DMS79 treated with DMSO at 0.1 percent for 48 hours (cell line): ENCODE measurements around the gene NMNAT2.

Experiments used
- DNase-seq: peaks from one replicate; lab custom pipeline; 2025; lab: John Stamatoyannopoulos, UW

NMNAT2 gene

GRCh38 chr1:183313063-183313462 lies 105.1 kb downstream of the NMNAT2 start:
- DNase-seq: no peak

- no peak for DNase-seq
These were observed 107.3 kb downstream of the NMNAT2 start for GRCh38 chr1:183310753-183311479.

- no peak for DNase-seq
These were observed 109.5 kb downstream of the NMNAT2 start for GRCh38 chr1:183308719-183309118.

- DNase-seq: peak; percentile 67
These were observed 111.7 kb downstream of the NMNAT2 start for GRCh38 chr1:183306317-183307042.

- DNase-seq: no peak
These were observed 113.6 kb downstream of the NMNAT2 start for GRCh38 chr1:183304440-183305107.

- DNase-seq: no peak
These were observed 114.3 kb downstream of the NMNAT2 start for GRCh38 chr1:183303901-183304300.

GRCh38 chr1:183303323-183303645 lies 114.9 kb downstream of the NMNAT2 start:
- no peak for DNase-seq

GRCh38 chr1:183302452-183303322 lies 115.5 kb downstream of the NMNAT2 start:
- no peak for DNase-seq

GRCh38 chr1:183301239-183301638 lies 116.9 kb downstream of the NMNAT2 start:
- no peak for DNase-seq

GRCh38 chr1:183300828-183301227 lies 117.4 kb downstream of the NMNAT2 start:
- DNase-seq: no peak

GRCh38 chr1:183300395-183300794 lies 117.8 kb downstream of the NMNAT2 start:
- no peak for DNase-seq

- no peak for DNase-seq
These were observed 121.4 kb downstream of the NMNAT2 start for GRCh38 chr1:183296782-183297181.

GRCh38 chr1:183295521-183295920 lies 122.7 kb downstream of the NMNAT2 start:
- DNase-seq: no peak

- DNase-seq: no peak
These were observed 124.3 kb downstream of the NMNAT2 start for GRCh38 chr1:183293876-183294275.

- DNase-seq: no peak
These were observed 124.9 kb downstream of the NMNAT2 start for GRCh38 chr1:183293241-183293640.

GRCh38 chr1:183291802-183292514 lies 126.2 kb downstream of the NMNAT2 start:
- no peak for DNase-seq

- DNase-seq: no peak
These were observed 126.9 kb downstream of the NMNAT2 start for GRCh38 chr1:183291216-183291762.

GRCh38 chr1:183290628-183291027 lies 127.6 kb downstream of the NMNAT2 start:
- DNase-seq: no peak

- DNase-seq: no peak
These were observed 129.1 kb downstream of the NMNAT2 start for GRCh38 chr1:183289051-183289496.

- no peak for DNase-seq
These were observed 129.6 kb downstream of the NMNAT2 start for GRCh38 chr1:183288583-183288982.

GRCh38 chr1:183287191-183287675 lies 130.9 kb downstream of the NMNAT2 start:
- no peak for DNase-seq
